NB4 (cell line): ENCODE measurements around the gene ZFAND4.
"Not testable (repeated sequence)": the region's sequence is repeated elsewhere in the genome, so short reads cannot be mapped to it uniquely, and the experiment has no call there.

Experiments used
- DNase-seq: peaks from one replicate; pipeline ENCODE4 v3.0.0; 2010; ENCODE audit warnings: low read depth
- H3K4me3 ChIP-seq: one replicate; pipeline ENCODE4 v1.5.1; 2011; ENCODE audit warnings: mild to moderate bottlenecking, low read depth, low read length, moderate library complexity
- CTCF ChIP-seq: IDR thresholded peaks from one replicate; pipeline ENCODE4 v1.5.1; 2012; ENCODE audit warnings: low read depth, low read length
- MAX ChIP-seq: IDR thresholded peaks from 2 replicates; pipeline ENCODE4 v1.6.1; 2011; ENCODE audit warnings: low read depth, low read length
- MYC ChIP-seq: IDR thresholded peaks from 2 replicates; pipeline ENCODE4 v1.6.1; 2011; ENCODE audit warnings: low read depth, low read length
- POLR2A ChIP-seq: IDR thresholded peaks from 2 replicates; pipeline ENCODE4 v1.6.1; 2011; ENCODE audit warnings: mild to moderate bottlenecking; ENCODE audit not compliant: insufficient read length; ENCODE audit errors: extremely low read depth

The ZFAND4 gene

GRCh38 chr10:45672181-45673073 is at the start of gene ZFAND4:
Gene ZFAND4 (minus strand): TSS chr10:45672772. CDS start chr10:45663725, 9,047 bp downstream.
- H3K4me3 ChIP-seq = peak within 1 kb of the TSS; percentile 57
- peak; percentile 91 for DNase-seq
- peak; percentile 21 for TF ChIP-seq CTCF
- no peak for TF ChIP-seq POLR2A

DNA sequence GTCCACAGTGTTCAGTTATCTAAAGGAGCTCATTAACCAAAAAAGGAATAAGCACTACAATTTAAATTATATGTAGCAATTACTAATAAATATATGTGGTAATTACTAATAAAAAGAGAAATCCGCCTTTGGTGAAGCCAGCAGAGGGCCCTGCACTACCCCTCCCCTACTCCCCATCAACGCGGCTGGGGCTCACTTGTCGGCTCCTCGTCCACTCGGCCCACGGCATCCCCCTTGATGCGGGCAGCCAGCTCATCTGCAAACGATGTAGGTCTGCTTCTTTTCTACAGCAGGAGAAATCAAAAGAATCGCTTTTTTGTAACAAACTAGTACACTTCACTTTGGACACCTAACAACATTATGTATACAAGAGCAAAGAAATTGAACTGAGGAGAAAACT is 48.9 kb upstream of the ZFAND4 start:
- H3K4me3 ChIP-seq, DNase-seq: not testable (repeated sequence)

DNA sequence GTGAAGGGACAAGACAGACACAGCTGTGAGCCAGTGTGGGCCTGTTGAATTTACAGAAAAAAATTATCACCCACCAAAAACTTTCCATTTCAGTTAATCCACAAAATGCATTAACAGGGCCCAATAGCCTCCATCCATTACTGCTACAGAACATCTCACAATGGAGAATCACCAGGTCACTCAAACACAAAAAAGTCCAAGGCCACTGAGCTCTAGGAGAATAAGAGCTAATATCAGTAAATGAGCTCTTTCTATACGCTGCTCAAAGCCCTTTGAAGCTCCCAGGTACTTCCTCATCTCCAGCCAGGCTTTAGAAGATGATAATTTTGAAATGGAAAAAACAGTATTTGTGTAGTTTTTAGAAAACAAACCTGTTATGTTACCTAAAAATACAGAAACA is 45.1 kb upstream of the ZFAND4 start:
- DNase-seq, H3K4me3 ChIP-seq: not testable (repeated sequence)

DNA sequence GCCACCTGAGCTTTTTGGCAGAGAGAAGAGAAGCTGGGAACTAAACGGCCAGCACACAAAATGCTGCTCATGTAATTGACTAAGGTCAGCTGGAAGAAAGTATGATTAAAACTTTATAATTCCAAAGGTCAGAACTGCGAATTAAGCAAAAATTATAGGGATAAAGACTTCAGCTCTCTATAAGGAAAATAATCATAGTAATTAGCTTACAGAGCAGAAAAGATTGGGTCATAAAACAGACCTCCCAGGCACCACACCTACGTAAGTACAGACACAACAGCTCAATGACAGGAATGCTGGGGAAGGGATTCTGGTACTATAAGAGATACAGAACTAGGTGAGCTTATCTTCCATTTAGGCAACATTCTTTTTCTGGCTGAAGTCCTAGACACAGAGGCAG is 44.5 kb upstream of the ZFAND4 start:
- H3K4me3 ChIP-seq, DNase-seq: not testable (repeated sequence)

- DNase-seq, H3K4me3 ChIP-seq: not testable (repeated sequence)
Measured at GRCh38 chr10:45711223-45711622, 38.7 kb upstream of the ZFAND4 start.

DNA sequence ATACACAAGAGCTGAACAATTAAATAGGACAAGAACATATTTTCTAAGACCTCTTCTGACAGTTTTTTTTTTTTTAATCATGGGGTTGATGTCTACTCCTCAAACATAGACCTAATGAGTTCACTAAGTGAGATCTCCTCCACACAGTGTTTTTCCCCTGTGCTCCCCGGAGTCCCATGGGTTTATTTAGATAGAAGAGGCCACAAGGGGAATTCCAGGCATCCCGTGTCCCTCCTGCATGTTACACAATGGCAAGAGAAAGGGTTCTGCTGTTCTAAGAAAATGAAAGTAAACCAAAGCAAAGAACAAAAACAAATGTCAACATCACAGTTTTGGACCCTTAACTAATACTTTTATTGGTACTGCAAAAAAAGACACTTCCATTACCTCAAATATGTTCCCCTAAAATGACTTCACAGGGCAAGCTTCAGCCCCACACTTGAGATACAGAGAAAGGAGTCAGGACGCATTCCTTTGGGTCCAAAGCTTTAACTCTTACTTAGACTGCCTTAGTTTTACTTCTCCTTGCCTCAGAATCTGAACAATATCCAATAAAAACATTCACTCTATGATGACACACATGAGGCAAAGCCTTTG is 37.7 kb upstream of the ZFAND4 start:
- H3K4me3 ChIP-seq, DNase-seq: not testable (repeated sequence)

DNA sequence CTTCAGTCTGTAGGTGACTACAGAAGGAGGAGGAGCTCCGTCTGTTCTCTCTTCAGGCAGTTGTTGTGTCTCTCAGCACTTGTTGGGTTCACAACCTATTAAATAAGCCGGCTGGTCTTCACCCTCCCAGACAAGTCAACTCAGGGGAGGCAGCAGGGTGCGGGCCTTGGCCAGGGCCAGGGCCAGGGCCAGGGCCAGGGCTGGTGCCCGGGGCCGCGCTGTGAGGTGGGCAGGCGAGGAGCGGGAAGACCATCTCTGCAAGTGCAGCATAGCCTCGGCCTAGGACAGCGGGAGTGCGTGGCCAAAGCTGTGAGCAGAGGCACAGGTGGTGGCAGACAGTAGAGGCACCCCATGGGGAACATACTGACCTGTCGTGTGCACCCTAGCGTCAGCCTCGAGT is 5.9 kb upstream of the ZFAND4 start:
- not testable (repeated sequence) for DNase-seq, H3K4me3 ChIP-seq

DNA sequence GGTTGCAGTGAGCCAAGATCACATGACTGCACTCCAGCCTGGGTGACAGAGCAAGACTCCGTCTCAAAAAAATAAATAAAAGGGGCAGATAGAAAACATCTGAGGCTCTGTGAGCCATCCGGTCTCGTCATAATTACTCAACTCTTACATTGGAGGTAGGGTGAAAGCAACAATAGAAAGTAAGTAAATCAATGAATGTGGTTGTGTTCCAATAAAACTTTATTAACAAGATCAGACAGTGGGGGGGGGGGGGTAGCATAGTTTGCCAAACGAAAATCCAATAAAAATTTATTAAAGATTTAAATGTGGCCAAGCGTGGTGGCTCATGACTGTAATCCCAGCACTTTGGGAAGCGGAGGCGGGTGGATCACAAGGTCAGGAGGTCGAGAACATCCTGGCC is 2.8 kb upstream of the ZFAND4 start:
- no peak for DNase-seq
- H3K4me3 ChIP-seq = no peak overlapping the region
- no peak for TF ChIP-seq CTCF
- no peak for TF ChIP-seq MYC
- TF ChIP-seq MAX = no peak

DNA sequence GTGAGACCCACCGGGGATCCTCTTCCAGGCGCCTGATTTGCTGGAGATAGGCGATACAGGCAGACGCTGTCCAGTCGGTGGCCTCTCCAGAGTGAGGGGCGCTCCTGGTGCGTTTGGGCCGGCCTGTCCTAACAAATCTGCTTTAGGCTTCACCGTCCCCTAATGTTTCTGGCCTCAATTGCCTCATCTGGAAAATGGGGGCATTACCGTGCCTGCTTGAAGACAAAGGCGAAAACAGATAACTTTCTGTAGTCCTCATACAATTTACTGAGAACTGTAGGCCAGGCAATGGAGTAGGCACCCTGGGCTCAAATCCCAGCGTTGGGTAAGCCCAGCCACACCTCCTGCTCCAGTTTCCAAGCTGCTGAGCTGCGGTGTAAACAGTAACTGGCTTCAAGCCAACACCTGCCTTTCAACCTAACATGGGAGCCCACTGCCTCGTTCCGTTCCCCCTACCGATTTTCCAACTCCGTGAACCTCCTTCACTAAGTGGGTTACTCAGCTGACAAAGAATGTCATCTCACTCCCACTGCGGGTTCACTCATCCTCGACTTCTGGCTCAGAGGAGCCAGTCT is 589 bp upstream of the ZFAND4 start:
- H3K4me3 ChIP-seq = no peak overlapping the region
- DNase-seq = no peak
- TF ChIP-seq CTCF = no peak
- no peak for TF ChIP-seq MYC
- TF ChIP-seq MAX = no peak
- TF ChIP-seq POLR2A = no peak

DNA sequence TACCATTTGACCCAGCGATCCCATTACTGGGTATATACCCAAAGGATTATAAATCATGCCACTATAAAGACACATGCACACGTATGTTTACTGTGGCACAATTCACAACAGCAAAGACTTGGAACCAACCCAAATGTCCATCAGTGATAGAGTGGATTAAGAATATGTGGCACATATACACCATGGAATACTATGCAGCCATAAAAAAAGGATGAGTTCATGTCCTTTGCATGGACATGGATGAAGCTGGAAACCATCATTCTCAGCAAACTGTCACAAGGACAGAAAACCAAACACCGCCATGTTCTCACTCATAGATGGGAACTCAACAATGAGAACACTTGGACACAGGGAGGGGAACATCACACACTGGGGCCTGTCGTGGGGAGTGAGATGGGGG is 1.3 kb downstream of the ZFAND4 start:
- not testable (repeated sequence) for DNase-seq, H3K4me3 ChIP-seq

DNA sequence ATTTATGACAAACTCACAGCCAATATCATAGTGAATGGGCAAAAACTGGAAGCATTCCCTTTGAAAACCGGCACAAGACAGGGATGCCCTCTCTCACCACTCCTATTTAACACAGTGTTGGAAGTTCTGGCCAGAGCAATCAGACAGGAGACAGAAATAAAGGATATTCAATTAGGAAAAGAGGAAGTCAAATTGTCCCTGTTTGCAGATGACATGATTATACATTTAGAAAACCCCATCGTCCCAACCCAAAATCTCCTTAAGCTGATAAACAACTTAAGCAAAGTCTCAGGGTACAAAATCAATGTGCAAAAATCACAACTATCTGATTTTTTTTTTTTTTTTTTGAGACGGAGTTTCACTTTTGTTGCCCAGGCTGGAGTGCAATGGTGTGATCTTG is 2.7 kb downstream of the ZFAND4 start:
- H3K4me3 ChIP-seq, DNase-seq: not testable (repeated sequence)
